Suprapubic skin (tissue), 4 donors: ENCODE data around the gene DPEP2. TPM values are rescaled to one million over a fixed set of nuclear protein-coding genes. Genes with fewer than 3 reads are reported as not detected.
"Not testable (repeated sequence)": the region's sequence is repeated elsewhere in the genome, so short reads cannot be mapped to it uniquely, and the experiment has no call there.

Source experiments
- DNase-seq, 2 donors: peaks; one replicate each; pipeline ENCODE4 v3.0.0-alpha.2; 2019; ENCODE audit warnings: low spot score in 2 of 2
- H3K27ac ChIP-seq: fragments of 200-600 bp; sonication (generic); one replicate; pipeline ENCODE4 v1.5.1; 2019
- H3K27me3 ChIP-seq: fragments of 200-600 bp; sonication (generic); one replicate; pipeline ENCODE4 v1.5.1; 2019
- H3K36me3 ChIP-seq: fragments of 200-600 bp; sonication (generic); one replicate; pipeline ENCODE4 v1.5.1; 2019
- H3K4me1 ChIP-seq: fragments of 200-600 bp; sonication (generic); one replicate; pipeline ENCODE4 v1.5.1; 2019
- H3K4me3 ChIP-seq: fragments of 200-600 bp; sonication (generic); one replicate; pipeline ENCODE4 v1.5.1; 2019; ENCODE audit warnings: mild to moderate bottlenecking
- H3K9me3 ChIP-seq: fragments of 200-600 bp; sonication (generic); one replicate; pipeline ENCODE4 v1.5.1; 2019
- EP300 ChIP-seq: sonication (generic); formaldehyde crosslinking; IDR thresholded peaks from one replicate; pipeline ENCODE4 v1.6.1; 2017; ENCODE audit warnings: antibody characterized with exemption
- POLR2A ChIP-seq, 2 donors: fragments of 450-650 bp; IDR thresholded peaks; one replicate each; pipeline ENCODE4 v1.6.1; 2017; ENCODE audit warnings: antibody characterized with exemption in 2 of 2, mild to moderate bottlenecking in 2 of 2, moderate library complexity in 2 of 2
- POLR2AphosphoS5 ChIP-seq, 3 donors: sonication (generic); formaldehyde crosslinking; IDR thresholded peaks; one replicate each; pipeline ENCODE4 v1.6.1; 2017; ENCODE audit warnings: antibody characterized with exemption in 3 of 3
- WGBS: methylation state at CpG from one replicate; pipeline ENCODE4 v1.1.5; 2018; 5-methylcytosine and 5-hydroxymethylcytosine counted together
- total RNA-seq, 4 donors: library from RNA; depleted of rRNA; stranded (reverse); fragments of >200 nt; gene quantifications; one replicate each; pipeline ENCODE4 v1.1.0, GENCODE V29; 2016
- TF ChIP-seq, protein P1 (sequence below), 2 donors: fragments of 200-600 bp in 1 of 2; fragments of 450-650 bp in 1 of 2; sonication (generic) in 1 of 2; IDR thresholded peaks; one replicate each; pipeline ENCODE4 v1.5.1; 2016 to 2019; ENCODE audit warnings: antibody characterized with exemption in 2 of 2, mild to moderate bottlenecking in 1 of 2, moderate library complexity in 1 of 2

The DPEP2 gene
- total RNA-seq, 4 donors from 2014 or later, result 0.56 TPM; not detected in 3

DNA sequence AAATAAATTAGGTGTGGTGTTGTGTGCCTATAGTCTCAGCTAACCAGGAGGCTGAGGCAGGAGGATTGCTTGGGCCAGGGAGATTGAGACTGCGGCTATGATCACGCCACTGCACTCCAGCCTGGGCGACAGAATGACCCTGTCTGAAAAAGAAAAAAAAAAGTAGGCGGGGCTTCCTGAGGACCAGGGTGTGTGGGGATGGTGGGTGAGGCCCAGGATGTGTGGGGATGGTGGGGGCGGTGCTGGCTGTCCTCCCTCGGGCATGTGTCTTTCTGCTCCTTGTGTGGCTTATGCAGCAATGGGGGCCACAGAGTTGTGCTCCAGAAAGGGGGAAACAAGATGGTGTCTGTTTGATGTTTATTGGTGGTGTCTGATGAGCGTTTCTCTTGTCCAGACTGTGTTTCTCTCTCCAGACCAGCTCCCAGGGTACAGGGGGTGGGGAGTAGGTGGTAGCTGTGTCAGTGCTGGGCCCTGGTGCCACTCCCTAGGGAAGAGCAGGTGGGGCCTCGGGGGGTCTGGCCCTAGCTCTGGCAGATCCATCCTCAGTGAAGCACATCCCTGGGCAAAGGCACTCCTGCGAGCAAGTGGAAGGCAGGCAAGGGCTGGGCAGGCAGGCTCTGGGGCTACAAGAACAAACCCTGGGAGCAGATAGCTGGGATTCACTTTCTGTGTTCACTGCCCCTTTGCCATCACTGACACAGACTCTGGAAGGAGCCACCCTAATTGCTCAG is 57.6 kb downstream of the DPEP2 start:
- no peaks in the 10 kb centered on the region for H3K27me3 ChIP-seq
- no peak overlapping the region for H3K27ac ChIP-seq
- 85% methylated on average over 9 of the region's 9 CpGs for WGBS
- H3K4me3 ChIP-seq, result no peak overlapping the region
- no peak for TF ChIP-seq POLR2A (IDR thresholded peaks at IDR 0.05)
- TF ChIP-seq EP300, result no peak
- TF ChIP-seq, protein P1, sequence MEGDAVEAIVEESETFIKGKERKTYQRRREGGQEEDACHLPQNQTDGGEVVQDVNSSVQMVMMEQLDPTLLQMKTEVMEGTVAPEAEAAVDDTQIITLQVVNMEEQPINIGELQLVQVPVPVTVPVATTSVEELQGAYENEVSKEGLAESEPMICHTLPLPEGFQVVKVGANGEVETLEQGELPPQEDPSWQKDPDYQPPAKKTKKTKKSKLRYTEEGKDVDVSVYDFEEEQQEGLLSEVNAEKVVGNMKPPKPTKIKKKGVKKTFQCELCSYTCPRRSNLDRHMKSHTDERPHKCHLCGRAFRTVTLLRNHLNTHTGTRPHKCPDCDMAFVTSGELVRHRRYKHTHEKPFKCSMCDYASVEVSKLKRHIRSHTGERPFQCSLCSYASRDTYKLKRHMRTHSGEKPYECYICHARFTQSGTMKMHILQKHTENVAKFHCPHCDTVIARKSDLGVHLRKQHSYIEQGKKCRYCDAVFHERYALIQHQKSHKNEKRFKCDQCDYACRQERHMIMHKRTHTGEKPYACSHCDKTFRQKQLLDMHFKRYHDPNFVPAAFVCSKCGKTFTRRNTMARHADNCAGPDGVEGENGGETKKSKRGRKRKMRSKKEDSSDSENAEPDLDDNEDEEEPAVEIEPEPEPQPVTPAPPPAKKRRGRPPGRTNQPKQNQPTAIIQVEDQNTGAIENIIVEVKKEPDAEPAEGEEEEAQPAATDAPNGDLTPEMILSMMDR (IDR thresholded peaks at IDR 0.05), result no peak
- no peak for TF ChIP-seq POLR2AphosphoS5 (IDR thresholded peaks at IDR 0.05)
- DNase-seq, result no peak
- peaks cover 44% of the 10 kb centered on the region for H3K4me1 ChIP-seq
- H3K9me3 ChIP-seq, result no peaks in the 10 kb centered on the region
- peaks cover 55% of the 10 kb centered on the region for H3K36me3 ChIP-seq

DNA sequence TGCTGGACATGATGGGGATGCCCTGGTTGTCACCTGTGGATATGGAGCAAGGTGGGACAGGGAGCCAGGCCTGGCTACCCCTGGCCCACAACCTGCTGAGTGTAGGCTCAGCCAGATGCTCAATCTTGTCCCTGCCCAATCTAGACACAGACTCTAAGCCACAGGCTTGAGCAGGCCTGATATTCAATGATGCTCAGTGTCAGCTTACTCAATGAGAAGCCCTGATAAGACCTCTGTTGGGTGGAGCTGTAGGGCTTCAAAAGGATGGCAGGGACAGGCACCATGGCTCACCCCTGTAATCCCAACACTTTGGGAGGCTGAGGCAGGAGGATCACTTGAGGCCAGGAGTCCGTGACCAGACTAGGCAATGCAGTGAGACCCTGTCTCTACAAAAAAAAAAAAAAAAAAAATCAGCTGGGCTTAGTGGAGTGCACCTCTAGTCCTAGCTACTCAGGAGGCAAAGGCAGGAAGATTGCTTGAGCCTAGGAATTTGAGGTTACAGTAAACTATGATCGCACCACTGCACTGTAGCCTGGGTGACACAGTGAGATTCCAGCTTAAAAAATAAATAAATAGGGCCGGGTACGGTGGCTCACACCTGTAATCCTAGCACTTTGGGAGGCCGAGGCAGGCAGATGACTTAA is 58.7 kb downstream of the DPEP2 start:
- Histone ChIP-seq H3K36me3 (peaks cover 44% of the 10 kb centered on the region), H3K4me1 (peaks cover 42% of the 10 kb centered on the region), H3K4me3 (no peak overlapping the region), H3K27ac (no peak overlapping the region), H3K27me3 (no peaks in the 10 kb centered on the region), H3K9me3 (no peaks in the 10 kb centered on the region)
- DNase-seq, result no peak
- no peak for TF ChIP-seq EP300
- TF ChIP-seq POLR2AphosphoS5 (IDR thresholded peaks at IDR 0.05), result no peak
- TF ChIP-seq POLR2A (IDR thresholded peaks at IDR 0.05), result no peak
- TF ChIP-seq, protein P1 (IDR thresholded peaks at IDR 0.05), result no peak
- 90% methylated on average over 5 of the region's 5 CpGs for WGBS

DNA sequence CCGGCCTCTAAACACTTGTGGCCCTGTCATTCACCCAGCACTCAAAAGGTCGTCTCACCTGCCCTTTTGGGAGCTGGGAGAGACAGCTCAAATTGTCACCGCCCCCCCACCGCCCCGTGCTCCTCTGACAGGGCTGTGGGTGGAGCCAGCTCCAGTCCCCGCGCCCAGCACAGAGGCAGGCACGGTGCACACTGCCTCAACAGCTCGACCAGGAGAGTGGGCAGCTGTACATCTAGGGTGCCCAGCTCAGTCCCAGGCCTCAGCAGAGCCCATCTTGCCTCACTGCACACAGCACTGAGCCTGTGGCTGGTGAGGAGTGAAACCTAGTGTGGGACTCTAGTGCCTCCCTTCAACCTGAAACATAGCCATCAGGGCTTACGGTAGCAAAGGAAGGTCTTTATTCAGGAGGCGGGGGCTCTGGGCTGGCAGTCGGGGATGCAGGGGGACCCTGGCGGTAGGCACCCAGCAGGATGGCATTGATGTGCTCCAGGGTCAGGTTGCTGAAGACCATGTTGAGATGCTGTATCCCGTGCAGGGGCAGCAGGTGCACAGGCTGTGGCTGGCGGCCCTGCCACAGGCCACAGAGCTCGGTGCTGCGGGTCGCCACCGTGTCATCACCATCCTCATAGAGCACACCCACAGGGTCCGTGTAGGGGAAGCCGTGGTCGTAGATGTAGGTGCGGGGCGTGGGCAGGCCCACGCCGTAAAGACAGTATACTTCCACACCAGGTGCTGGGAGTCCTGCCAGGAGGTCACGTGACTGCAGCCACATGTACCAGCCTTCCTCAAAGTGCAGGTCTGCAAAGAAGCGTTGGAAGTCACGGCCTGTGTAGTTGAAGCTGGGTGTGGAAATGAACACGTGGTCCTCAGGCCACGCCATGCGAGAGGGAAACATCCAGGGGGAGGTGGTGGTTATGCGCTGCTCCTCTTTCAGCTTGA is 59.5 kb downstream of the DPEP2 start:
- DNase-seq, result no peak
- peaks cover 42% of the 10 kb centered on the region for H3K4me1 ChIP-seq
- H3K27me3 ChIP-seq, result no peaks in the 10 kb centered on the region
- WGBS, result 88% methylated on average over 7 of the region's 33 CpGs
- peaks cover 36% of the 10 kb centered on the region for H3K36me3 ChIP-seq
- H3K9me3 ChIP-seq, result no peaks in the 10 kb centered on the region
- no peak for TF ChIP-seq POLR2AphosphoS5 (IDR thresholded peaks at IDR 0.05)
- TF ChIP-seq, protein P1 (IDR thresholded peaks at IDR 0.05), result no peak
- no peak for TF ChIP-seq EP300
- TF ChIP-seq POLR2A (IDR thresholded peaks at IDR 0.05), result no peak
- H3K4me3 ChIP-seq, result no peak overlapping the region
- no peak overlapping the region for H3K27ac ChIP-seq

DNA sequence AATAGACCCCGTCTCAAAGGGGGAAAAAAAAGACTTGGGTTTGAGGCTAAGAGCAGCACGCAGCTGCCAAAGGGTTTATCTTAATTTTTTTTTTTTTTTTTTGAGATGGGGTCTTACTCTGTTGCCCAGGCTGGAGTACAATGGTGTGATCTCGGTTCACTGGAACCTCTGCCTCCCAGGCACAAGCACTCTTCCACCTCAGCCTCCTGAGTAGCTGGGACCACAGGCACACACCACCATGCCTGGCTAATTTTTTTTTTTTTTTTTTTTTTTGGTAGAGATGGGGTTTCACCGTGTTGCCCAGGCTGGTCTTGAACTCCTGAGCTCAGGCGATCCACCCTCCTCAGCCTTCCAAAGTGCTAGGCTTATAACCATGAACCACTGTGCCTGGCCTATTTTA is 61.6 kb downstream of the DPEP2 start:
- H3K27ac ChIP-seq, result not testable (repeated sequence)

More for the DNA sequence above, 61.6 kb downstream of the DPEP2 start:
- DNase-seq, H3K9me3 ChIP-seq, H3K27me3 ChIP-seq, H3K4me3 ChIP-seq: not testable (repeated sequence)
- H3K36me3 ChIP-seq, result peaks cover 17% of the 10 kb centered on the region
- 84% methylated on average over 5 of the region's 5 CpGs for WGBS
- peaks cover 25% of the 10 kb centered on the region for H3K4me1 ChIP-seq

Other genes with a start within 250 kb of the DPEP2 start
- 10 to 100 TPM; 18.4 to 35.2 (median 27.6) TPM for gene RANBP10, start 192.9 kb downstream of the DPEP2 start, total RNA-seq
- gene TSNAXIP1, start 192.6 kb downstream of the DPEP2 start, total RNA-seq, result 1 to 10 TPM in 2 of 4 donors, under 1 TPM in 2; 0.34 to 1.4 (median 0.87) TPM
- 10 to 100 TPM; 45.7 to 92.0 (median 76.4) TPM for gene THAP11, start 157.2 kb downstream of the DPEP2 start, total RNA-seq
- gene NUTF2, start 152.6 kb downstream of the DPEP2 start, total RNA-seq, result 100 to 1,000 TPM; 101 to 161 (median 113) TPM
- gene CENPT, start 151.8 kb downstream of the DPEP2 start, total RNA-seq, result 100 to 1,000 TPM; 140 to 311 (median 201) TPM
- 100 to 1,000 TPM in 1 of 4 donors, 10 to 100 TPM in 3; 59.5 to 110 (median 68.0) TPM for gene EDC4, start 126.4 kb downstream of the DPEP2 start, total RNA-seq
- 1 to 10 TPM in 3 of 4 donors, not detected in 1; 4.3 to 5.6 (median 4.7) TPM for gene NRN1L, start 114.6 kb downstream of the DPEP2 start, total RNA-seq
- 10 to 100 TPM; 16.4 to 26.9 (median 24.5) TPM for gene PSKH1, start 106.2 kb downstream of the DPEP2 start, total RNA-seq
- gene CTRL, start 67.6 kb downstream of the DPEP2 start, total RNA-seq, result 1 to 10 TPM in 3 of 4 donors, under 1 TPM in 1; 0.55 to 2.7 (median 1.8) TPM
- 10 to 100 TPM; 13.5 to 31.2 (median 16.3) TPM for gene PSMB10, start 62.6 kb downstream of the DPEP2 start, total RNA-seq
- 10 to 100 TPM; 10.6 to 61.4 (median 22.6) TPM for gene LCAT, start 55.4 kb downstream of the DPEP2 start, total RNA-seq
- gene SLC12A4, start 30.8 kb downstream of the DPEP2 start, total RNA-seq, result 100 to 1,000 TPM in 1 of 4 donors, 10 to 100 TPM in 3; 31.2 to 165 (median 72.2) TPM
- gene DPEP3, start 19.0 kb downstream of the DPEP2 start, total RNA-seq, result not detected
- gene DPEP2NB, start 16.4 kb upstream of the DPEP2 start, total RNA-seq, result not detected
- gene DDX28, start 23.7 kb upstream of the DPEP2 start, total RNA-seq, result 10 to 100 TPM in 2 of 4 donors, 1 to 10 TPM in 2; 9.0 to 22.5 (median 13.0) TPM
- 10 to 100 TPM; 14.4 to 21.6 (median 15.5) TPM for gene DUS2, start 23.8 kb upstream of the DPEP2 start, total RNA-seq
- gene NFATC3, start 85.9 kb upstream of the DPEP2 start, total RNA-seq, result 10 to 100 TPM; 32.7 to 58.1 (median 36.9) TPM
- 100 to 1,000 TPM in 2 of 4 donors, 10 to 100 TPM in 2; 77.0 to 133 (median 99.7) TPM for gene ESRP2, start 236.6 kb upstream of the DPEP2 start, total RNA-seq
- gene PLA2G15, start 245.9 kb upstream of the DPEP2 start, total RNA-seq, result 10 to 100 TPM; 11.2 to 26.6 (median 23.6) TPM